Endothelial cell of hepatic sinusoid (primary cell): ENCODE results near the gene RC3H2.
"Not testable (repeated sequence)": the region's sequence is repeated elsewhere in the genome, so short reads cannot be mapped to it uniquely, and the experiment has no call there.

Experiments
- in situ Hi-C: cut with HindIII; loops from 2 replicates; pipeline ENCODE4 v1.10.0; 2017; ENCODE audit warnings: low sequenced_read_pairs

The RC3H2 gene

DNA sequence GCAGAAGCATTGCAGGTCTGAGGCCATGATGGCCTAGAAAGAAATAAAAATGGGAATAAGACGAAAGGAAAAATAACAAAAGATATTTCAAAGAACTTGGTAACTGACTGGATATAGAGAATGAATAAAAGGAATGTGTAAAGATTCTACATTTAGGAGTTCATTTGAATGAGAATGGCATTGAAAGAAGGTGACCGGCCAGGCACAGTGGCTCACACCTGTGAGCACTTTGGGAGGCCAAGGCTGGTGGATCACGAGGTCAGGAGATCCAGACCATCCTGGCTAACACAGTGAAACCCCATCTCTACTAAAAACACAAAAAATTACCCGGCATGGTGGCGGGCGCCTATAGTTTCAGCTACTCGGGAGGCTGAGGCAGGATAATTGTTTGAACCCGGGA, 17.6 kb upstream of the RC3H2 start:
- in situ Hi-C loops = no loop called here

DNA sequence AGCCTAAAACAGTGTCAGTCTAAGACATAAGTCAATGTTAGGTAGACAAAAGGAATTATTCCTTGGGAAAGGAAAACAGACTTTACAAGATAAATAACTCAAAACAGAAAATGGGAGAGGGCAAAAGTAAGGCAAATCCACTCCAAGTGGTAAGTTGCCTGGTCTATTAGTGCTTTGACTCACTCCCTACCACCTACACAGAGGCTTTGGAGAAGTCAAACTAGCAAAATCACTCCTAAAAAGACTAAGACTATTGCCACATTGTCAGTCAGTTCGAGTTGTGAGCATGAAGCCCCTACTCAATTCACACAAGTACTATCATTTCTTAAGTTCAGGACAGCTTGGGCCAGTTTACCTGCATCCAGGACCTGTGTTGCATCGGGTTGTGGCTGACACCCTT, 13.2 kb upstream of the RC3H2 start:
- in situ Hi-C loops = no loop called here

DNA sequence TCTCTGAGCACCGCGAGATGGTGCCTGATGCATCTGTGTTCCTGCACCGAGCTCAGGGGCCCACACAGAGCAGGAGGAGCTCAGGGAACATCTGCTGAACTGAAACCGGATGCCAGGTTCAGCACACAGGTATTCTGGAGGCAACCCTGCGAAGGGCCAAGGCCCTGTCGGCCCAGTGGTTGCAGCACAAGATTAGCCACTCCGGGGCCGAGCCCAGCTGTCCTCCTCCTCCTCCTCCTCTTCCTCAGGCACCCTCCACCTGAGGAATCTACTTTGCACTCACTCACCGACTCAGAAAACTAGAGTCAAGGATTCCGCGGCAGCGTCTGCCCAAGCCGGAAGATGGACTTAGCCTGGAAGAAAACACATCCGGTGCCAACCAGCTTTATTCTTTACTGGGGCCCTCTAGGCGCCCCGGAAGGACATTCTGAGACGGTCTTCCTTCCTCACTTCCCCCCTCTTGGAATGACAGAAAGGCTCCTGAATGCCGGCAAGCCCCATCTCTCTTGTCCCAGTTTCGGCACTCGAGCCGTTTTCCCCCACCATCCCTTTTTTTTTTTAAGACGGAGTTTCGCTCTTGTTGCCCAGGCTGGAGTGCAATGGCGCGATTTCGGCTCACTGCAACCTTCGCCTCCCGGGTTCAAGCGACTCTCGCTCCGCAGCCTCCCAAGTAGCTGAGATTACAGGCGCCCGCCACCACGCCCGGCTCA, 8.0 kb upstream of the RC3H2 start, which contains the start of gene ZBTB6:
TSS of gene ZBTB6 (minus strand) at position 360 of the 710 bp plus-strand sequence. CDS start 1,251 bp downstream, outside the sequence.
- in situ Hi-C loops = no loop called here

DNA sequence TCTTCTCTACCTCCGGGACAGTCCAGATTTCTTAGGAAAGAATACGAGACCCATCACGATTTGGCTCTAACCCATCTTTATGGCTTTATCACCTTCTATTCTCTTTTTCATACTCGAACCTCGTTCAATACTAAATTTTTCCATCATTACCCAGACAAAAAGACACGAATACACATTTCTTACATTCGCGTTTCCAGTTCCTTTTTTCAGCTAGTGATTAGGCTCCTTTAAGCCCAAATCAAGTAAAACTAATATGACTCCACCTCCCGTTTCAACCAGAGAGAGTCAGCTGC, 7.5 kb upstream of the RC3H2 start:
- in situ Hi-C loops = no loop called here

DNA sequence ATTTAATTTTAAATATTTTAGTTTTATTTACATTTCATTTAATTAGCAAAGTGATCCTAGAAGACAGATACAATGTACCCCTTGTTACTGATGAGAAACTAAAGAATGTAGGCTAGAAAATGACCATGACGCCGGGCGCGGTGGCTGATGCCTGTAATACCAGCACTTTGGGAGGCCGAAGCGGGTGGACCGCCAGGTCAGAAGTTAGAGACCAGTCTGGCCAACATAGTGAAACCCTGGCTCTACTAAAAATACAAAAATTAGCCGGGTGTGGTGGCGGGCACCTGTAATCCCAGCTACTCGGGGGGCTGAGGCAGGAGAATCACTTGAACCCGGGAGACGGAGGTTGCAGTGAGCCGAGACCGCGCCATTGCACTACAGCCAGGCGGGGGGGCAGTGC, 963 bp upstream of the RC3H2 start:
- in situ Hi-C loops = not testable (repeated sequence)

DNA sequence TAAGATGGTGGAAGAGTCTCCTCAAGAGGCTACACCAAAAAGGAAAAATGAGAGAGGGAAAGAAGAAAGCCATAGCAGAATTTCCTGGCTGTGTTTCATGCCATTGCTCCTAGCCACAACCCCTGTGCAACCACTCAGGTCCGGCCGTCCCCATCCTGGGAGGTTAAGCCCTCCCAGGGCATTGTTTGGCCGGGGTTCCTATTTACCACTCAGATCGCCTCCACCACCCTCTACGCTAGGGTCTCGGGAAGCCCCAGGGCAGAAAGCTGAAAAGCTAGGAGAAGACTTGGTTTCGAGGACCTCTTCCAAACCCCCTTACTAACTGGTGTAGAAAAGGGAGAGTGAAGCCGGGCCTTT, 715 bp downstream of the RC3H2 start:
- in situ Hi-C loops = no loop called here

DNA sequence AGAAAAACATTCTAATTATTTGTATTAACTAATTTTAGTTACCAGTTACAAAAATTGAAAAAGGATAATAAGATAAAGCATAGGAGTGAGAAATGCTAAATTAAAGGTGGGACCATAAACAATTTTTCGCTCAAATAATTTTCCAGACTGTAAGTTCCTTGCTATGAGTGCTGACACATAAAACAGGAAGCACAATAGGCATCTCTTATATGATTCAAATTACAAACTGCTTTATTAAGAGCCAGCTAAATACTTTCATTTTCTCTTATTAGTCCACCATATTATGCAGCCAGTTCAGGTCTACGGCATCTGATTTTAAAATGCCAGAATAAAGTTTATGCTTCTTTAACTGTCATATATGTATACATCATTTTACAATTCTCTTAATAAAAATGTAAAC, 4.4 kb downstream of the RC3H2 start:
- in situ Hi-C loops = no loop called here

DNA sequence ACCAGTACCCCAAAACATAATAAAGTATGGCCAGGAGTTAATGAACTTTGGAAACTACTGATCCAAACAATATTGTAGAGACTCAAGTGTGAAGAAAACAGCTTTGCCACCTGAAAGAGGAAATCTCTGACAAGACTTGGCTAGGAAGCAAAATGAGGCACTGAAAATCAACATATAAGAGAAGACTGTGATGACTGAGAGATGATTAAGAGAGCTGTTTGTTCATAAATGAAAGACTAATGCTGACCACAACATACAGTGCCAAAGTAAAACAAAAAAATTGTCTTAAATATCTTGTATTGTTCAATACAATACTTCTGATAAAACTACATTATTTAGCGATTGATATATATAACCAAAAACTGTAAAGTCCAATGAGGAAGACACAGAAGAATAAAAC, 7.2 kb downstream of the RC3H2 start:
- in situ Hi-C loops = no loop called here

DNA sequence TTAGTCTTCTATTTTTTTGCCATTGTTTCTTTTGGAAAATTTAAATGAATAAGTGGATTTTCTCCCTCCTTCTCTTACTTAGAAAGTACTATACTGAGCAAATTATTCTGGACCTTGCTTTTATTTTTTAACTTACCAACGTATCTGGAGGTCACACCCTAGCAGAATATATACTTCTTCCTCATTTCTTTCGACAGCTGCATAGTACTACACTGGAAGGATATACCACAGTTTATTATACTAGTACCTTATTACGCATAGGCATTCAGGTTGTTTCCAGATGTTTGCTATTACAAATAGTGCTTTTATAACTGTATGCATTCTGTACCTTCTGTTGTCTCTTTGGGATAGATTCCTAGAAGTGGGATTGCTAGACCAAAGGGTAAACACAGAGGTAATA, 16.7 kb downstream of the RC3H2 start:
- in situ Hi-C loops = no loop called here

DNA sequence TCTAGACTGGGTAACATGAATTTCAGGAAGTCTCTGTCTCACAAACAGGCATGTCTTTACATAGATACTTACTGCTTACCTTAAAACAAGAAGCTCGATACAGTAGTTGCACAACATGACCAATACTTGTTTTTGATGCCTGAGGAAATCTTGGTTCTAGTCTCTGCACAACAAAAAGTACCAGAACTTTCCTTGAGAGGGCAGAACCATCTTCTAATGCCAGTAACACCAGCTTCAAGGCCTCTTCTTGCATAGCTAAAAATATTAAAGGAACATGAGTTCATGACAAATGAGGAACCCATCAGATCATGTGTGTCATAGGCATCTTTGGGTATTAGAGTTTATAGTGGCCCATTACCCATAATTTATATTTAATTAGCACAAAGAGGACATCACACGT, 22.0 kb downstream of the RC3H2 start:
- in situ Hi-C loops = no loop called here

DNA sequence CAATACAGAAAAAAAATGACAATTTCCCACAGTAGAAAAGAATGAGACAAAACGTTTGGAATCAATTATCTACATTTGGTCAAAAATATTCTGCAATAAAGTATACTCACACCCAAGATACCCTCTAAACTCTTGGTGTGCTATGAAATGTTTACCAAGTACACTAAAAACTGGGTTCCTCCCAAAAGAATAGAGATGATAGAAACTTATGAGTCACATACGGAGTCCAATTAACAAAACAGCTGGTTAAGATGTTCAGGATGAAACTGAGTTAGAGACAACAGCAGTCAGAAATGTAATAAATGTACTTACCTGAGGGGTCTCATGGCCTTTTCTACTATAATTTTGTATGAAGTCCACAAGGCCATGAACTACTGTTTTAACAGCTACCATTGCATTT, 25.7 kb downstream of the RC3H2 start:
- in situ Hi-C loops = no loop called here

DNA sequence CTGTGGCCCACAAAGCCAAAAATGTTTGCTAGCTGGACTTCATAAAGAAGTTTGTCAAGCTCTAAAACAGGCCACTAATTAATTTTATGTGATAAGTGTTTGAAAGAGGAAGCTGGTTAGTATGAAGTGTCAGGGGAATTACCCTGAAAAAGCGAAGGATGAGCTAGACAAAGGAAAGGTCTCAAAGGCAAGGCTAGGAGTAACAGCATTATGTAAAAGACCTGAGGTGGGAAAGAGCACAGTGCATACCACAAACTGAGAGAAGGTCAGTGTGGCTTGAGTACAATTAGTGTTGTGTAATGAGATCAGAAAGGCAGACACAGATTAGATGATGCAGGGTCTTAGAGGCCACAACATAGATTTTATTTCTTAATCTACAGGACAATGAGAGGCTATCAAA, 29.6 kb downstream of the RC3H2 start:
- in situ Hi-C loops = no loop called here

DNA sequence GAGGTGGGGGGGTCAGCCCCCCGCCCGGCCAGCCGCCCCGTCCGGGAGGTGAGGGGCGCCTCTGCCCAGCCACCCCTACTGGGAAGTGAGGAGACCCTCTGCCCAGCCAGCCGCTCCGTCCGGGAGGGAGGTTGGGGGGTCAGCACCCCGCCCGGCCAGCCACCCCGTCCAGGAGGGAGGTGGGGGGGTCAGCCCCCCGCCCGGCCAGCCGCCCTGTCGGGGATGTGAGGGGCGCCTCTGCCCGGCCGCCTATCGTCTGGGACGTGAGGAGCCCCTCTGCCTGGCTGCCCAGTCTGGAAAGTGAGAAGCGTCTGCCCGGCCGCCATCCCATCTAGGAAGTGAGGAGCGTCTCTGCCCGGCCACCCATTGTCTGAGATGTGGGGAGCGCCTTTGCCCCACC, 37.9 kb downstream of the RC3H2 start:
- in situ Hi-C loops = not testable (repeated sequence)

DNA sequence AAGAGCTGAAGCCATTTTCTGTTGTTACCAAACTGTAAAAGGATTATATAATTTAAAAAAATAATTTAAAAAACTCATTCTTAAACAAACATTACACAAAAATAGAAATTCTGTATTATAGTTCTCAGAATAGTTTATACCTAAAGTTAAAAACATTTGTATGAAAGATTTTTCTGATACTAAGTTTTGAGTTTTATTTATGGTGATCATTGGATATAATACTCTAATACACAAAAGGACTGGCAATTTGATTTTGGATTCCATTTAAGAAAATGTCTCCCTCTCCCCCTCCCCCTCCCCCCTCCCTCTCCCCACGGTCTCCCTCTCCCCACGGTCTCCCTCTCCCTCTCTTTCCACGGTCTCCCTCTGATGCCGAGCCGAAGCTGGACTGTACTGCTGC, 39.1 kb downstream of the RC3H2 start:
- in situ Hi-C loops = no loop called here

DNA sequence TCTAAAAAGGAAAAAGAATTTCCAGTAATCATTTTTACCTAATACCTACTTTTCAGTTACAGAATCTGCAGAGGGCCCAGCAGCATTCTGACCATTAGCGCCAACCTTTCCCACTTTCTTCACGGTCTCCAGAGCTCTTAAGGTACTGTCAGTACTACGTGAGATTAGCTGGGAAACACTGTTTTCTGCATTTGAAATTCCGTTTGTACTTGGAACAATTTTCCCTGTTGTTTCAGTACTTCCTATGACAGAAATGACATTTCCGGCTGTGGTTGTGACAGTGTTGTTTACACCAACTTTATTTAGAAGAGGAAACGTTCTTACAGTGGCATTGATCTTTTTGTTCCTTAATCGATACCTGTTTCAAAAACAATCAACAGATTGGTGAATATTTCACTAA, 39.9 kb downstream of the RC3H2 start:
- in situ Hi-C loops = no loop called here

DNA sequence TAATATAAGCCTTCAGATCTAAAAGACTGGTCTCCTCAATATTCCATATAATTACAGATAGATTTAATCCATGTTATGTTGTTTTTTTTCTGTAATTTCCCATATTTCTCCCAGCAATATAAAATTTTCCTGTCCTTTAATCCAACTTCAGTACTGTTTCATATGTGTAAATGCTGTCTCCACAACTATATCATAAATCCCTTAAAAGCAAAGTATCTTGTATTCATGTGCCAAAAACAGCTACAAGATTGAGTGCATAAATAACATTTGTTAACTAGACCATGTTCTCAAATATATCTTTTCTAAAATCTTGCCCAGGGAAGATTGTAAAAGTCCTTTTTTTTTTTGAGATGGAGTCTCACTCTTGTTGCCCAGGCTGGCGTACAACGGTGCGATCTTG, 41.8 kb downstream of the RC3H2 start:
- in situ Hi-C loops = no loop called here

DNA sequence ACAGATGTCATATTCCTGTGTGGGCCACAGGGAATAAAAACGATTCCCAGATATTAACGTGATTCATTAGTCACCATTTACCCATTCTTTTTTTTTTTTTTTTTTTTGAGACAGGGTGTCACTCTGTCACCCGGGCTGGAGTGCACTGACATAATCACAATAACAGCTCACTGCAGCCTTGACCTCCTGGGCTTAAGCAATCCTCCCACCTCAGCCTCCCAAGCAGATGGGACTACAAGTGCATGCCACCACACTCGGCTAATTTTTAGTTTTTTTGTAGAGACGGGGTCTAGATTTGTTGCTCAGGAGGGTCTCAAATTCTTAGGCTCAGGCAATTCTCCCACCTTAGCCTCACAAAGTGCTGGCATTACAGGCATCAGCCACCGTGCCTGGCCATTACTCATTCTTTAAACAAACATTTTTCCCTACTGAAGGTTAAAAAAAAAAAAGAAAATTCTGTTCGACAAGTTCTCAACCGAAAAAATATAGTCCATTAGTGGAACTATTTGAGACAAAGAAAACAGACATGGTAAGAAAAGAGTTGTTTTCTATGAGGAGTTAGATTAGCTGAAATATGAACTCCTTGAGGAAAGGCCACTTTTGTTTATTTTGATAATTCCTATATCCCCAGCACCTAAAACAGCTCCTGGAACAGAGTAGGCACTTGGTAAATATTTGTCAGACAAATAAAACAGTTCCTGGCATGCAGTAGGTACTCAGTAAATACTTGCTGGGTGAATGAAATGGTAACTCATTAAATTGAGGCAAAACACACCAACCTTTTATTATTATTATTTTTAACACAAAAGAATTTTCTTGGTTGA, 44.6 kb downstream of the RC3H2 start:
- in situ Hi-C loops = no loop called here

DNA sequence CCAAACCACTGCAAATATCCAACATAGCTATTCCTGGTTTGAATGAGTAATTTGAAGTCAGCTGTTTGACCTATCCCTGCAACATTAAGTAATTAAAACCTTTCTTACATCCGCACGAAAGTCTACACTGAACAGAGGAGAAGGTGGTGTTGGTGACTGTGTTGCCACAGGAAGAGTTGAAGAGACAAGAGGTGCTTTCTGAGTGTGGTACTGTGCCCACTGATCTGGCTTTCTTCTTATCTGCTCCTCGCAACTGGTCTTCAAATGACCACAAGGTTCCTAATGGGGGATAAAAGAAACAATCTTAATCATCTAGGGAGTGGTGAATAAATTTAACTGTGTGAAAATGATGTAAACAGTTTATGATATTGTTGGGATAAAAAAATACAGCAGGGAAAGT, 47.3 kb downstream of the RC3H2 start:
- in situ Hi-C loops = no loop called here

DNA sequence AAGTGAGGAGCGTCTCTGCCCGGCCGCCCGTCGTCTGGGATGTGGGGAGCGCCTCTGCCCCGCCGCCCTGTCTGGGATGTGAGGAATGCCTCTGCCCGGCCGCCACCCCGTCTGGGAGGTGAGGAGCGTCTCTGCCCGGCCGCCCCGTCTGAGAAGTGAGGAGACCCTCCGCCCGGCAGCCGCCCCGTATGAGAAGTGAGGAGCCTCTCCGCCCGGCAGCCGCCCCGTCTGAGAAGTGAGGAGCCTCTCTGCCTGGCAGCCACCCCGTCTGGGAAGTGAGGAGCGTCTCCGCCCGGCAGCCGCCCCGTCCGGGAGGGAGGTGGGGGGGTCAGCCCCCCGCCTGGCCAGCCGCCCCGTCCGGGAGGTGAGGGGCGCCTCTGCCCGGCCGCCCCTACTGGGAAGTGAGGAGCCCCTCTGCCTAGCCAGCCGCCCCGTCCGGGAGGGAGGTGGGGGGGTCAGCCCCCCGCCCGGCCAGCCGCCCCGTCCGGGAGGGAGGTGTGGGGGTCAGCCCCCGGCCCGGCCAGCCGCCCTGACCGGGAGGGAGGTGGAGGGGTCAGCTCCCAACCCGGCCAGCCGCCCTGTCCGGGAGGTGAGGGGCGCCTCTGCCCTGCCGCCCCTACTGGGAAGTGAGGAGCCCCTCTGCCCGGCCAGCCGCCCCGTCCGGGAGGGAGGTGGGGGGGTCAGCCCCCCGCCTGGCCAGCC, 52.9 kb downstream of the RC3H2 start:
- in situ Hi-C loops = not testable (repeated sequence)

DNA sequence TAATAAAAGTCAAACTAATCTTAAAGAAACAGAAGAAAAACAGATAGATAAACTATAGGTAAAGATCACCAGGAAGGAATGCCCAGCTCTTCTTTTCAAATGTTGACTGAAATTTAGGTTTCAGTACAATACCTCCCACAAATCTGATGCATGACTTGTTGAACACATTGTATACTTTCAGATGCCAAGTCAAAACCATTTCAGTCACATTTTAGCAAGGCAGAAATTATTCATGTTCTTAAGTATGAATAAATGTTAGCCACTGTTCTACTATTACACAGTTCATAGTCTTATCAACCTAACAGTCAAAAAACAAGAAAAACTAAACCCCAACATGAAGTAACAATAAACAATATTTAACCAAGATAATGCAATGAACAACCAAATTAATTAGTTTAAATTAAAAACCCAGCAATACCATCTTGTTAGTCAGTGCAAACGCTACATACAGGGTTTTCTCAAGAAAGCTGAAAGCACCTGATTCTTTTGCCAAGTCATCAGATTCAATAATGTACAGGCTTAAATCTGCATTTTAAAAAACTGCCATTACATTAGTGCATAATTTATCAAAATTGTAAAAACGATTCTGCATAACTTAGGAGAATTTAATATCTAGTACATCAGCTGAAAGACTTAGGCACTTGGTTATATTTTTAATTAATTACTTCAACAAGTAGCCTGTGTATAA, 56.8 kb downstream of the RC3H2 start:
- in situ Hi-C loops = no loop called here

DNA sequence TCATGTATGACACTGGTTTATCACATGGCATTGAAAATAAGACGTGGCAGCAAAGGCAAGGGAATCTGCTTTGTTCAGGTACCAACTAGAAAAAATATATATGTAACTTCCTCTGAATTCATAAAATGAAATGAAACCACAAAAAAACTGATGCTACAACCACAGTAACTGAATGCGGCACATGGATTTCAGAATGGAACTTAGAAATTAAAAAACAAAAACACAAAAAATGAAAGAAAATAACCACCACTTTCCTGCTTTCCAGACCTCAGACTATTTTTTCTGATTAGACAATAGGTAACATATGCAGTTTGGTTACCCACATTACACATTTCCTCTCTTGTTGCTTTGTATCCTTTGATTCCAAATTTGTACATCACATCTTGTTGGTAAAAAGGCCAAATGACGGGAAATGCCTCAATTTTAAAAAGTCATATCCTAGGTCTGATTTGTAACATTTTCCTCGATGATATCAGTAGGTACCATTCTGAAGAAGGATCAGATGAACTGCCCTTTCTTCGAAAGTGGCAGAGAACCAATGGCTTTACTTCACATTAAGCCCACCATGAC, 58.7 kb downstream of the RC3H2 start:
- in situ Hi-C loops = no loop called here
